ENCODE measurements around the gene AKR1C1. TPM values are rescaled to one million over a fixed set of nuclear protein-coding genes. Genes with fewer than 3 reads are reported as not detected.
"Not testable (repeated sequence)": the region's sequence is repeated elsewhere in the genome, so short reads cannot be mapped to it uniquely, and the experiment has no call there.

Gene AKR1C1
- total RNA-seq, 2 donors from 2014 or later, result 0.32 to 0.71 TPM

- Mint-ChIP-seq H3K4me1 (no peaks in the 10 kb centered on the region), H3K9me3 (no peaks in the 10 kb centered on the region), H3K36me3 (ENCODE audit: low read depth) (no peaks in the 10 kb centered on the region), H3K27me3 (peaks cover 11% of the 10 kb centered on the region), H3K4me3 (no peak overlapping the region), H3K27ac (no peak overlapping the region)
- ATAC-seq (replicated peaks), result no peak
Observed at GRCh38 chr10:4984971-4985594, 21.9 kb downstream of the AKR1C1 start.

GRCh38 chr10:4988000-4988641 lies 24.9 kb downstream of the AKR1C1 start:
- not testable (repeated sequence) for H3K27ac Mint-ChIP-seq; ATAC-seq (replicated peaks); H3K4me1 Mint-ChIP-seq; H3K4me3 Mint-ChIP-seq; H3K9me3 Mint-ChIP-seq; H3K36me3 Mint-ChIP-seq (ENCODE audit: low read depth)
- H3K27me3 Mint-ChIP-seq, result peaks cover 11% of the 10 kb centered on the region

GRCh38 chr10:4990217-4990616 lies 27.0 kb downstream of the AKR1C1 start:
- H3K36me3 Mint-ChIP-seq (ENCODE audit: low read depth), result no peaks in the 10 kb centered on the region
- no peak overlapping the region for H3K27ac Mint-ChIP-seq
- H3K4me3 Mint-ChIP-seq, result no peak overlapping the region
- H3K4me1 Mint-ChIP-seq, result no peaks in the 10 kb centered on the region
- H3K9me3 Mint-ChIP-seq, result no peaks in the 10 kb centered on the region
- no peak for ATAC-seq (replicated peaks)
- peaks cover 11% of the 10 kb centered on the region for H3K27me3 Mint-ChIP-seq

- ATAC-seq (replicated peaks); H3K4me1 Mint-ChIP-seq; H3K9me3 Mint-ChIP-seq: not testable (repeated sequence)
Observed at GRCh38 chr10:4991463-4991862, 28.2 kb downstream of the AKR1C1 start.

GRCh38 chr10:4992564-4992963 lies 29.3 kb downstream of the AKR1C1 start:
- H3K27me3 Mint-ChIP-seq; H3K4me3 Mint-ChIP-seq; ATAC-seq (replicated peaks); H3K27ac Mint-ChIP-seq; H3K9me3 Mint-ChIP-seq; H3K36me3 Mint-ChIP-seq (ENCODE audit: low read depth); H3K4me1 Mint-ChIP-seq: not testable (repeated sequence)

More at GRCh38 chr10:4991463-4991862, 28.2 kb downstream of the AKR1C1 start:
- not testable (repeated sequence) for H3K27me3 Mint-ChIP-seq; H3K4me3 Mint-ChIP-seq; H3K27ac Mint-ChIP-seq; H3K36me3 Mint-ChIP-seq (ENCODE audit: low read depth)

GRCh38 chr10:4994260-4994659 lies 31.0 kb downstream of the AKR1C1 start:
- not testable (repeated sequence) for H3K36me3 Mint-ChIP-seq (ENCODE audit: low read depth); H3K27ac Mint-ChIP-seq; H3K4me1 Mint-ChIP-seq; H3K4me3 Mint-ChIP-seq; H3K9me3 Mint-ChIP-seq; ATAC-seq (replicated peaks); H3K27me3 Mint-ChIP-seq

- Mint-ChIP-seq H3K4me3 (no peak overlapping the region), H3K27me3 (peaks cover 13% of the 10 kb centered on the region), H3K9me3 (no peaks in the 10 kb centered on the region), H3K4me1 (no peaks in the 10 kb centered on the region), H3K27ac (no peak overlapping the region), H3K36me3 (ENCODE audit: low read depth) (no peaks in the 10 kb centered on the region)
- no peak for ATAC-seq (replicated peaks)
Observed at GRCh38 chr10:4998671-4999070, 35.5 kb downstream of the AKR1C1 start.

GRCh38 chr10:5002013-5002727 lies 39.0 kb downstream of the AKR1C1 start:
- no peaks in the 10 kb centered on the region for H3K36me3 Mint-ChIP-seq (ENCODE audit: low read depth)
- no peaks in the 10 kb centered on the region for H3K4me1 Mint-ChIP-seq
- no peak for ATAC-seq (replicated peaks)
- no peaks in the 10 kb centered on the region for H3K9me3 Mint-ChIP-seq
- H3K27me3 Mint-ChIP-seq, result peaks cover 16% of the 10 kb centered on the region
- H3K4me3 Mint-ChIP-seq, result no peak overlapping the region
- H3K27ac Mint-ChIP-seq, result no peak overlapping the region

- H3K4me1 Mint-ChIP-seq; H3K36me3 Mint-ChIP-seq (ENCODE audit: low read depth); ATAC-seq (replicated peaks); H3K4me3 Mint-ChIP-seq; H3K27ac Mint-ChIP-seq; H3K9me3 Mint-ChIP-seq: not testable (repeated sequence)
- H3K27me3 Mint-ChIP-seq, result peaks cover 13% of the 10 kb centered on the region
Observed at GRCh38 chr10:5003127-5004029, 40.2 kb downstream of the AKR1C1 start, which contains the start of gene AKR1C2. Gene AKR1C2, minus strand, starts transcription at chr10:5003857. Its CDS starts 22 bp downstream, at chr10:5003835.

GRCh38 chr10:5004030-5004385 lies 40.8 kb downstream of the AKR1C1 start:
- H3K9me3 Mint-ChIP-seq; H3K4me3 Mint-ChIP-seq; ATAC-seq (replicated peaks); H3K36me3 Mint-ChIP-seq (ENCODE audit: low read depth); H3K27ac Mint-ChIP-seq; H3K4me1 Mint-ChIP-seq: not testable (repeated sequence)
- H3K27me3 Mint-ChIP-seq, result peaks cover 11% of the 10 kb centered on the region

- not testable (repeated sequence) for H3K27ac Mint-ChIP-seq; H3K4me1 Mint-ChIP-seq; ATAC-seq (replicated peaks); H3K9me3 Mint-ChIP-seq; H3K4me3 Mint-ChIP-seq; H3K36me3 Mint-ChIP-seq (ENCODE audit: low read depth)
- peaks cover 11% of the 10 kb centered on the region for H3K27me3 Mint-ChIP-seq
Observed at GRCh38 chr10:5004501-5004900, 41.3 kb downstream of the AKR1C1 start.

GRCh38 chr10:5008857-5009548 lies 45.8 kb downstream of the AKR1C1 start:
- H3K4me1 Mint-ChIP-seq; H3K36me3 Mint-ChIP-seq (ENCODE audit: low read depth); H3K27ac Mint-ChIP-seq; ATAC-seq (replicated peaks); H3K27me3 Mint-ChIP-seq; H3K4me3 Mint-ChIP-seq; H3K9me3 Mint-ChIP-seq: not testable (repeated sequence)

- not testable (repeated sequence) for ATAC-seq (replicated peaks); H3K36me3 Mint-ChIP-seq (ENCODE audit: low read depth); H3K27me3 Mint-ChIP-seq; H3K27ac Mint-ChIP-seq; H3K4me3 Mint-ChIP-seq; H3K9me3 Mint-ChIP-seq; H3K4me1 Mint-ChIP-seq
Observed at GRCh38 chr10:5010043-5010442, 46.8 kb downstream of the AKR1C1 start.

- H3K9me3 Mint-ChIP-seq, result not testable (repeated sequence)
Observed at GRCh38 chr10:5011392-5011791, 48.2 kb downstream of the AKR1C1 start.

More at GRCh38 chr10:5011392-5011791, 48.2 kb downstream of the AKR1C1 start:
- not testable (repeated sequence) for H3K4me3 Mint-ChIP-seq; H3K36me3 Mint-ChIP-seq (ENCODE audit: low read depth); H3K27ac Mint-ChIP-seq; ATAC-seq (replicated peaks); H3K4me1 Mint-ChIP-seq; H3K27me3 Mint-ChIP-seq

Measured in activated T-helper 17 cell treated with anti-CD3 and anti-CD28 coated beads, Interleukin-2, amount 50 U/mL, for 72 hours (primary cell).